Endodermal cell (in vitro differentiated cells): ENCODE results near the gene UROC1. TPM values are rescaled to one million over a fixed set of nuclear protein-coding genes. Genes with fewer than 3 reads are reported as not detected.

Experiments used
- DNase-seq: peaks from one replicate; pipeline ENCODE4 v3.0.0-alpha.2; 2017
- H3K27ac ChIP-seq: 2 replicates; pipeline ENCODE4 v1.5.1; 2013; ENCODE audit warnings: mild to moderate bottlenecking, low read depth, low read length, moderate library complexity
- H3K27me3 ChIP-seq: 2 replicates; pipeline ENCODE4 v1.6.1; 2013; ENCODE audit warnings: mild to moderate bottlenecking, low read length, moderate library complexity; ENCODE audit not compliant: insufficient read depth, control insufficient read depth, poor library complexity, severe bottlenecking
- H3K36me3 ChIP-seq: 2 replicates; pipeline ENCODE4 v1.7.0; 2013; ENCODE audit warnings: mild to moderate bottlenecking, low read length, moderate library complexity; ENCODE audit not compliant: control insufficient read depth, insufficient read depth
- H3K4me1 ChIP-seq: one replicate; pipeline ENCODE4 v1.7.0; 2013; ENCODE audit warnings: low read length; ENCODE audit not compliant: control insufficient read depth, insufficient read depth
- H3K4me3 ChIP-seq: 2 replicates; pipeline ENCODE4 v1.5.1; 2013; ENCODE audit warnings: mild to moderate bottlenecking, low read length, moderate library complexity
- H3K9ac ChIP-seq: 2 replicates; pipeline ENCODE4 v1.6.1; 2013; ENCODE audit warnings: mild to moderate bottlenecking, low read length, moderate library complexity; ENCODE audit not compliant: poor library complexity, severe bottlenecking; ENCODE audit errors: extremely low read depth
- H3K9me3 ChIP-seq: 2 replicates; pipeline ENCODE4 v1.6.1; 2013; ENCODE audit warnings: mild to moderate bottlenecking, low read length, moderate library complexity; ENCODE audit not compliant: control insufficient read depth
- H3K27ac Mint-ChIP-seq: 2 replicates; pipeline ENCODE4 v1.8.0; 2020; ENCODE audit warnings: mixed read lengths
- H3K27me3 Mint-ChIP-seq: 2 replicates; pipeline ENCODE4 v1.8.0; 2021; ENCODE audit warnings: mild to moderate bottlenecking, mixed read lengths; ENCODE audit not compliant: insufficient read depth
- H3K36me3 Mint-ChIP-seq: 2 replicates; pipeline ENCODE4 v1.8.0; 2020; ENCODE audit warnings: low read depth, mixed read lengths
- H3K4me1 Mint-ChIP-seq: 2 replicates; pipeline ENCODE4 v1.8.0; 2020; ENCODE audit warnings: mixed read lengths
- H3K4me3 Mint-ChIP-seq: 2 replicates; pipeline ENCODE4 v1.8.0; 2020; ENCODE audit warnings: mild to moderate bottlenecking, moderate library complexity, mixed read lengths
- H3K9me3 Mint-ChIP-seq: 2 replicates; pipeline ENCODE4 v1.8.0; 2020; ENCODE audit warnings: mild to moderate bottlenecking, mixed read lengths
- WGBS, 2 experiments: methylation state at CpG; one replicate each; pipeline versions ENCODE4 v1.1.5 to v1.1.7; 2013; ENCODE audit warnings: missing lambda C conversion rate in 2 of 2, mixed read lengths in 1 of 2; ENCODE audit not compliant: insufficient coverage in 1 of 2, insufficient read length in 1 of 2; 5-methylcytosine and 5-hydroxymethylcytosine counted together
- total RNA-seq, 2 donors: library from RNA; stranded (reverse); fragmentation: NEBNext Ultra II Directional in 1 of 2; extraction: Animal tissue kit (Norgen Biotek cat#: 25700) in 1 of 2; gene quantifications; 2 replicates in 1 of 2; 3 replicates in 1 of 2; pipeline ENCODE4 v1.2.1, GENCODE V29; 2021
- TF ChIP-seq, protein P1 (sequence below): fragments of 200-600 bp; sonication (generic); conservative IDR thresholded peaks from 2 replicates; pipeline ENCODE4 v1.5.0; 2021; ENCODE audit warnings: antibody characterized with exemption, mild to moderate bottlenecking

The UROC1 gene
- total RNA-seq, 2 donors from 2014 or later = not detected

GRCh38 chr3:126551121-126551838 lies 33.7 kb upstream of the UROC1 start:
- no peak overlapping the region for H3K4me3 ChIP-seq
- peaks cover 12% of the 10 kb centered on the region for H3K4me1 ChIP-seq
- H3K36me3 ChIP-seq = no peaks in the 10 kb centered on the region
- H3K4me1 Mint-ChIP-seq = peaks cover 33% of the 10 kb centered on the region
- TF ChIP-seq, protein P1, sequence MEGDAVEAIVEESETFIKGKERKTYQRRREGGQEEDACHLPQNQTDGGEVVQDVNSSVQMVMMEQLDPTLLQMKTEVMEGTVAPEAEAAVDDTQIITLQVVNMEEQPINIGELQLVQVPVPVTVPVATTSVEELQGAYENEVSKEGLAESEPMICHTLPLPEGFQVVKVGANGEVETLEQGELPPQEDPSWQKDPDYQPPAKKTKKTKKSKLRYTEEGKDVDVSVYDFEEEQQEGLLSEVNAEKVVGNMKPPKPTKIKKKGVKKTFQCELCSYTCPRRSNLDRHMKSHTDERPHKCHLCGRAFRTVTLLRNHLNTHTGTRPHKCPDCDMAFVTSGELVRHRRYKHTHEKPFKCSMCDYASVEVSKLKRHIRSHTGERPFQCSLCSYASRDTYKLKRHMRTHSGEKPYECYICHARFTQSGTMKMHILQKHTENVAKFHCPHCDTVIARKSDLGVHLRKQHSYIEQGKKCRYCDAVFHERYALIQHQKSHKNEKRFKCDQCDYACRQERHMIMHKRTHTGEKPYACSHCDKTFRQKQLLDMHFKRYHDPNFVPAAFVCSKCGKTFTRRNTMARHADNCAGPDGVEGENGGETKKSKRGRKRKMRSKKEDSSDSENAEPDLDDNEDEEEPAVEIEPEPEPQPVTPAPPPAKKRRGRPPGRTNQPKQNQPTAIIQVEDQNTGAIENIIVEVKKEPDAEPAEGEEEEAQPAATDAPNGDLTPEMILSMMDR = no peak
- no peaks in the 10 kb centered on the region for H3K27me3 ChIP-seq
- no peaks in the 10 kb centered on the region for H3K9me3 ChIP-seq
- no peak overlapping the region for H3K27ac ChIP-seq
- no peaks in the 10 kb centered on the region for H3K27me3 Mint-ChIP-seq
- no peak overlapping the region for H3K27ac Mint-ChIP-seq
- H3K9ac ChIP-seq = no peak overlapping the region
- 94 to 98% methylated on average over 6 to 13 of the region's 13 CpGs for WGBS, 2 experiments
- DNase-seq = no peak
- no peak overlapping the region for H3K4me3 Mint-ChIP-seq
- H3K36me3 Mint-ChIP-seq = no peaks in the 10 kb centered on the region
- no peaks in the 10 kb centered on the region for H3K9me3 Mint-ChIP-seq

- Mint-ChIP-seq H3K27me3 (no peaks in the 10 kb centered on the region), H3K27ac (no peak overlapping the region), H3K36me3 (no peaks in the 10 kb centered on the region), H3K9me3 (no peaks in the 10 kb centered on the region), H3K4me3 (no peak overlapping the region), H3K4me1 (peaks cover 33% of the 10 kb centered on the region)
- no peak overlapping the region for H3K4me3 ChIP-seq
- no peak overlapping the region for H3K27ac ChIP-seq
- no peaks in the 10 kb centered on the region for H3K27me3 ChIP-seq
- H3K9me3 ChIP-seq = no peaks in the 10 kb centered on the region
- DNase-seq = peak; percentile 37
- TF ChIP-seq, protein P1 = no peak
- WGBS, 2 experiments = 92 to 94% methylated on average over 3 to 11 of the region's 11 CpGs
- no peaks in the 10 kb centered on the region for H3K36me3 ChIP-seq
- H3K9ac ChIP-seq = no peak overlapping the region
- H3K4me1 ChIP-seq = peaks cover 12% of the 10 kb centered on the region
These were observed 33.0 kb upstream of the UROC1 start for GRCh38 chr3:126550488-126551051.

GRCh38 chr3:126549861-126550487 lies 32.4 kb upstream of the UROC1 start:
- Mint-ChIP-seq H3K9me3 (no peaks in the 10 kb centered on the region), H3K27me3 (no peaks in the 10 kb centered on the region), H3K36me3 (no peaks in the 10 kb centered on the region), H3K27ac (no peak overlapping the region), H3K4me1 (peaks cover 33% of the 10 kb centered on the region), H3K4me3 (no peak overlapping the region)
- no peak overlapping the region for H3K4me3 ChIP-seq
- DNase-seq = peak; percentile 51
- no peak overlapping the region for H3K9ac ChIP-seq
- WGBS, 2 experiments = 90 to 91% methylated on average over 4 to 12 of the region's 12 CpGs
- no peak overlapping the region for H3K27ac ChIP-seq
- TF ChIP-seq, protein P1 = no peak
- H3K36me3 ChIP-seq = no peaks in the 10 kb centered on the region
- H3K4me1 ChIP-seq = peaks cover 12% of the 10 kb centered on the region
- no peaks in the 10 kb centered on the region for H3K27me3 ChIP-seq
- H3K9me3 ChIP-seq = no peaks in the 10 kb centered on the region
